NCI-H2107 treated with DMSO at 0.1 percent for 48 hours (cell line): ENCODE data around the gene GALNT9.

Experiments used
- DNase-seq: peaks from one replicate; lab custom pipeline; 2025; ENCODE audit not compliant: unreplicated experiment; lab: John Stamatoyannopoulos, UW

Gene GALNT9

DNA sequence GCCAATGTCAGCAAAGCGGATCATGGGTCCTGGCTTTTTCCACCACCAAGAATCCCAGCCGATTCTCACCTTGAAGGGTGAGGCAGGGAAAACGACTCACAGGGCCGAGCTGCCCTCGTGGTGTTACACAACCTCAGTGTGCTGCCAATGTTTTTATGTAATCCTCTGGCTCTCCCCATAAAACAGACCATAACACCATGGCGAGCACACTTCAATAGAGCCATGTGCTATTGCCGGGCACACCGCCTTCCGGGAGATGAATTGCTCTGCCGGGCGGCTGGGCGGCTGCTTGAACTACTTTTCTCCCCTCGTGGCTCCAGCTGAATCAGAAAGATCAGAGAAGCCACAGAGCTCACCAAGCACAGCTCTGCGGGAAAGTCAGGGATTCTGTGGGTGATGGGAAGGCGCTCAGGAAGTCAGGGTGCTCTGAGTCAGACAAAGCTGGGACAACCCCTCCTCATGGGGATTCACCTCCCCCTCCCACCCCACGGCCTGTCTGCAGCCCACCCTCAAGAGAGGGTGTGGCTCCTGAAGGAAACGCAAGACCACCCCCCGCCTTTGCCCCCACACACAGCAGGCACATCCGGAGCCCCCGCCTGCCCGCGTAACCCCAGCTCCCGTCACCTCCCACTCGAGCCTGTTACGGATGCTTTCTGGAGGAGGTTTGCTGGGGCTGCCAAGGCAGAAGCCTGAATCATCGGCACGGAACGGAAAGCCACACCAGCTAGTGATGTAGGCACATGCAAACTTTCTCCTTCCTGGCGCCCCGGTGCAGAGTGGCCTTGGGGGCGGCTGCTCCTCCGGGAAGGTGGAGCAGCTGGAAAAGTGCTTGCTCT is 1.8 kb downstream of the GALNT9 start:
- DNase-seq: no peak

- DNase-seq: no peak
Measured at GRCh38 chr12:132326646-132327045, 2.7 kb downstream of the GALNT9 start.

DNA sequence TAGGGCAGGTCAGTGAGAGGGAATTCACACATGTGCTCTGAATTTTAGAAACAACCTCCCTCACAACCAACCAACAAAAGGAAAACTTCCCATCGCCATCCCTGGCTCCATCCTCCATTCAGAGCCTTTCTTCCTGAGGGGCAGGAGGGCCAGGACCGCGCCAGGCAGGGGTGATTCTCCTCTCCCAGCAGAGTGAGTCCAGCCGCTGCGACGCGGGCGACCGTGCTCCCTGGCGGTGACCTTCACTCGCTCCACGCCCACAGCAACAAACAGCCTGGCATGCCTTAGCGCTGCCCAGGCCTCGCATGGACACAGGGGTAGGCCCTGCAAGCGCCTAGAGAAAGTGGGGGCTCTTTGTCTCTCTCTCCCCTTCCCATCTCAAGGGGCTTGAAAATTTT is 3.7 kb downstream of the GALNT9 start:
- DNase-seq: no peak

GRCh38 chr12:132324841-132325732 is 4.3 kb downstream of the GALNT9 start:
- DNase-seq: no peak

DNA sequence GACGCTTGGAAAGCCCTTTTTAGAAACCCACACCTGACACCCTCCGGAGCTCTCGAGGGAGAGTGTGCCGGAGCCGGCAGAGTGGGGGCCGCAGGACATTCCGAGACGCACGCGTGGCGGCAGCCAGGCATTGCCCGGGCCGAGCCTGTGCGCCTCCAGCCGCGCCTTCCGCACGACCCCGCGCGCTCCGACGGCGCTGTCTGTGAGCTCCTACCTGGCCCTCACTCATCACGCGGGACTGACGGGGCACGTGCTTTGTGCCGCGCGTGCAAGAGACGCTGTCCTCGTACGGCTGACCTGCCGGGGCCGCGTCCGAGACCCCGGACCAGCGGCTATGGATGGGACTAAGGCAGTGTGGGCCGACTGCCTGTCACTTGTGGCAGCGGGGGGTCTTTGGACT is 5.2 kb downstream of the GALNT9 start:
- no peak for DNase-seq

GRCh38 chr12:132323171-132324010 is 6.0 kb downstream of the GALNT9 start:
- no peak for DNase-seq

GRCh38 chr12:132322206-132323132 is 6.9 kb downstream of the GALNT9 start:
- no peak for DNase-seq

GRCh38 chr12:132321321-132322118 is 7.9 kb downstream of the GALNT9 start:
- DNase-seq: no peak

- no peak for DNase-seq
Measured at GRCh38 chr12:132320767-132321211, 8.6 kb downstream of the GALNT9 start.

- no peak for DNase-seq
Measured at GRCh38 chr12:132319991-132320570, 9.3 kb downstream of the GALNT9 start.

GRCh38 chr12:132319359-132319950 is 9.9 kb downstream of the GALNT9 start:
- no peak for DNase-seq

- no peak for DNase-seq
Measured at GRCh38 chr12:132318618-132319033, 10.8 kb downstream of the GALNT9 start.

- no peak for DNase-seq
Measured at GRCh38 chr12:132318135-132318534, 11.3 kb downstream of the GALNT9 start.

- DNase-seq: no peak
Measured at GRCh38 chr12:132317233-132317938, 12.0 kb downstream of the GALNT9 start.

GRCh38 chr12:132316497-132317232 is 12.7 kb downstream of the GALNT9 start:
- no peak for DNase-seq

DNA sequence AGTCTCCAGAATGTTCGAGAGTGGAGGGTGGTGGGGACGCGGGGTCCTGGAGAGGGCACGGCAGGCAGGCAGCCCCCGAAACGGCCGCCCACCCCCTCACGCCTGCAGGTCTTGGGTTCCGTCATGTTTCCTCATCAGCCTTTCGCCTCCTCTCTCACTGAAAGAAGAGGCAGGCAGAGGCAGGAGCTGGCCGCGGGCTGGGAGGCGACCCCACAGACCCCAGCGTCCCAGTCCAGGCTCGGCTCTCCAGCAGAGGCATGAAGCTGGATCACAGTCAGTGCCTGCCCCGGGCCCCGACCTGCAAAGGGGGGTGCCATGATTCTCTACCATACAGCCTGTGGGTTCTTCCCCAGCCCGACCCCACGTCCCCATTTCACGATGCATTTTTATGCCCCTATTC is 13.4 kb downstream of the GALNT9 start:
- DNase-seq: no peak

- no peak for DNase-seq
Measured at GRCh38 chr12:132315507-132315906, 13.9 kb downstream of the GALNT9 start.
